Activated T-cell treated with anti-CD3 and anti-CD28 coated beads, Interleukin-2, amount 50 U/mL, for 48 hours (primary cell): ENCODE results near the gene DLG2.
"Not testable (repeated sequence)": the region's sequence is repeated elsewhere in the genome, so short reads cannot be mapped to it uniquely, and the experiment has no call there.

Source experiments
- DNase-seq, 2 experiments: peaks; one replicate each; pipeline ENCODE4 v3.0.0-alpha.2; 2020

The DLG2 gene

DNA sequence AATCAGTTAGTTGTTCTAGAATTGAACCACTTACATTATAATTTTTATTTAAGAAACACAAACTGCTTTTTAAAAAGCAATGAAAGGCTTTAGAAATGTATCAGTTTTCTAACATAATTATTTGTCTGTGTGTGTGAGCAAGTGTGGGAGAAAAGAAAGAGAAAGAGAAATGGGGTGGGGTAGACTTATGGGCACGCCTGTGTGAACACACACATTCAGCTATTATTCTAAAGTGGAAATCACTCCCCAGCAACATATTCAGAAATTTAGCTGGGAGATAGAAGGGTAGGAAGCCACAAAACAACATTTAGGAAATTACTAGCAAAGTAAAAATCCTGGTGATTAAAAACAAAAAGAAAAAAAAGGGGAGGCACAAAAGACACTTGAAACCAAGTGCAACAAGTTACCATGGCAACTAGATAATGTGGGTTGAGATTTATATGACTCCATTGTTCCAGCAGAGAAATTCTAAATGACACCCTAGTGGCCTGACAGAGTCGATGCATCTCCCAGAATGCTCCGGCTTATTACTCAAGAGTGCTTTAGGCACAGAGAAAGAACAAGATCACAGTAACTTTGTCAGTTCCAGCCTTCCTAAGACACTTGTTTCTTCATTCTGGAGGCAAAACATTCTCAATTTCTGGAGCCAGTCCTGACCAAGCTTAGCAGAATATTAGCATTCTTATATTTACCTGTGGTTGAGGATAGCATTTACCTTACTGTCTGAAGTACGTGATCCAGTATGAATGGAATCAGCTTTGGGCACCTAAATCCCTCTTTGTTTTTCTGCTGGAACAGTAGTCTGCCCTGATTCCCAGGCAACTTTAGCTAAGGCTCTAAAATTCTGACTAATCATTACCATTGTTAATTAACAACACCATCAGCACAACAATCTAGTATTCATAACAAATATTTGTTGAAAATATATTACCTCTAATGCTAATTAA, 444.4 kb downstream of the DLG2 start:
- no peak for DNase-seq

DNA sequence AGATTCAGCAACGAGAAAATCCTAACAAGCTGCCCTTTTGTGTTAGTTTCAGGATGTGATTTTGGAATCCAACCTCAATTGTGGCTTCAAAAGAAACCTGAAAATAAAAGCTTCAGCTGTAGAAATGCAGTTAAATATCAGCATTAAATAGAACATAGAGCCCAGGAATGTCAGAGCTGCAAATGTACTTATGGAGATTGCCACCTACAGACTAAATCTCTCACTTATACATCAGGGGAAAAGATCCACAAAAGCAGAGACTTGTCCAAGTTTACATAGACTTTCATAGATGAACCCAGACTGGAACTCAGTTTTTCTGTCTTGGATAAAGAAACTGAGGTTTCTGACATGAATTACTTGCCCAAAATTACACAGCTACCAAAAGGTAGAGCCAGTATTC, 446.6 kb downstream of the DLG2 start:
- DNase-seq, result no peak

DNA sequence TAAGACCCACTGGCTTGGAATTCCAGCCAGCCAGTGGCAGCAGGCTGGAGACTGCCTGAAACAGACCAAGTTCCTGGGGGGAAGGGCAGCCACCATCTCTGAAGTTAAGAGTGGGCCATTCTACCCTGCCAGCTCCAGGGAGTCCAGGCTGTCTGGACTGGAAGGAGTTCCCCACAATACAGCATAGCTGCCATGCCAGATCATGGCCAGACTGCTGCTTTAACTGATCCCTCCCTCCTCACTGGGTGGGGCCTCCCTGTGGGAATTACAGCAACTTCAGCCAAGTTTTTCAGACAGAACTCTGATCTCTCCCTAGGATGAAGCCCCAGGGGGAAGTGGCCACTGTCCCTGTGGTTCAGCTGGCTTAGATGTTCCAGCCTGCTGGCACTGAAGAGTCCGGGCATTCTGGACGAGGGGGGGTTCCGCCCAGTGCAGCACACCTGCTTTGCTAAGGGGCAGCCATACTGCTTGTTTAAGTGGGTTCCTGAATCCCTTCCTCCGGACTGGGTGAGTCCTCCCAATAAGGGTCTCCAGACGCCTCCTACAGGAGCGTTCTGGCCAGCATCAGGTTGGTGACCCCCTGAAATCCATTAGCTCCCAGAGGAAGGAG, 455.4 kb downstream of the DLG2 start:
- DNase-seq, result no peak

DNA sequence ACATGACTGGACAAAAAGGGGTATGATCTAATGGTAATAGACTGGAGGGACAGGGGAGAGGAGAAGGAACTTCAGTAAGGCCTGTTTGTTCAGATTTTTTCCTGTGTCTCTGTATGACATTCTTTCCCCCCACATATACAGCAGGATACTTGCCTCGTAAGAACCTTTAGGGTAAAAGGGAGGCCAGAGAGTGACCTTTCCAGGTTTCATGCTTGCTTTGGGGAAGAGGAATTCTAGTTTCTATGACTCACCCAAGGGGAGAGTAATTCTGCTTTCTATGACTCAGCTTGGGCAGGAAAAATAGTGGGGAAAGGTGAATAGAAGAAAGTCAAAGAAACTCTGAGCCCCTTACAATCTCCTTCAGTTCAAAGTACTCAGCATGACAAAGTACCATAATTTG, 457.0 kb downstream of the DLG2 start:
- no peak for DNase-seq

DNA sequence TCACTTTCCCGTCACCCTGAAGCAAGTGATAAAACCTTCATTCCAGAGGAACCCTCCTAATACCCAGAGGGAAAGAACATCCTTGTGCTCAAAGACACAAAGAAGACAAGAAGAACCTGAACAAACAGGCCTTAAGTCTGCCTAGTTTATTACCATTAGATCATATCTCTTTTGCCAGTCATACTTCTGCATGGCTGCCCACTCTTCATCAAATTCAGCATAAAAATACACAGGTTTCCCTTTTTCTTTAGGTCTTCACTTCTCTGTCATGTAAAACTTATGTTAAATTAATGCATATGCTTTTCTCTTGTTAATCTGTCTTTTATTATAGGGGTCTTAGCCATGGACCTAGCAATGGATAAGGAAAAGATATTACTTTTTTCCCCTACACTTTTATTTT, 459.7 kb downstream of the DLG2 start:
- no peak for DNase-seq

DNA sequence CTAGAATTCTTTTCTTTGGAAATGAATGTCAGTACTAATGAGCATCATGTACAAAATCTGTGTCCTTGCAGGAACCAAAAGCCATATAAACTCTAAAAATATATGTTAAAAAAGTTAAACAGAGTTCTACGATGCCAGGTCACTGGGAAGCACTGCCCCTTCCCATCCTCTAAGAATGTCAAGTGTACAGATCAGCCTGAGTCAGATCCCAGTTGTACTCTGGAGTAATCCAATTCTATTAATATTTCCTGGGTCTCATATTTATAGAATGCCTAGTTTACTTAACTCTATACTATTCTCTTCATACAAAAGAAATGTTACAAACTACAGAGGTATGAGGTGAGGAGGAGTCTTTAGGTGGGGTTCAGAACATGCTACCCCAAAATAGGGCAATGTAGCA, 460.1 kb downstream of the DLG2 start:
- DNase-seq, result no peak

DNA sequence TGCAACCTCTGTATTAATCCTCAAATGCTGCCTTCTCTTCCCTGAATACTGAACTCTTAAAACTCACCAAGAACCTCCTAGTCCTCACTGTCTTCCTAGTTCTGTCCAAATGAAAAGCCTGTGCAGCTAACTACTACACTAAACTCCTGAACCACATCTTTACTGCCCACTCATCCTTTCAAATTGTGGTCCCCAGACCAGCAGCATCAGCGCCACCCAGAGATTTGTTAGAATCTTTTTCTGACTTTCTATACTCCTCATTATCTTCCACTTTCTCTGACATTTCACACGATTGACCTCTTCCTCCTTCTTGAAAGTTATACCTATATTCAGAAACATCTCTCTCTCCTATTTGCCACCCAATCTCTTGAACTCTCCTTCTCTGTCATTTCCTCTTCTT, 461.3 kb downstream of the DLG2 start:
- no peak for DNase-seq

DNA sequence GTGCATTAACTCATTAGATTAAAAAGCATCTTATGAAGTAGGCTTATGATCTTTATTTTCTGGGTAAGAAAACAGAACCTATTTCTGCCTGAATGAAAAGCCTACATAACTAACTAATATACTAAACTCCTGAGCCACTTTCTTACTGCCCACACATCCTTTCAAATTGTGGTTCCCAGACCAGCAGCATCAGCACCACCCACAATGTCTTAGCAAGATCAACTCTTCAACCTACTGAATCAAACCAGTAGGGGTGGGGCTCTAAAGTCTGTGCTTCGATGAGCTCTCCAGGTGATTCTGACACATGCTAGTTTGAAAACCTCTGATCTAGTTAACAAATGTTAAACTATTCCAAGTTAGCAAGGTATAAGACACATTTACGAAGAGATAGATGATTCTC, 462.4 kb downstream of the DLG2 start:
- DNase-seq, result no peak

DNA sequence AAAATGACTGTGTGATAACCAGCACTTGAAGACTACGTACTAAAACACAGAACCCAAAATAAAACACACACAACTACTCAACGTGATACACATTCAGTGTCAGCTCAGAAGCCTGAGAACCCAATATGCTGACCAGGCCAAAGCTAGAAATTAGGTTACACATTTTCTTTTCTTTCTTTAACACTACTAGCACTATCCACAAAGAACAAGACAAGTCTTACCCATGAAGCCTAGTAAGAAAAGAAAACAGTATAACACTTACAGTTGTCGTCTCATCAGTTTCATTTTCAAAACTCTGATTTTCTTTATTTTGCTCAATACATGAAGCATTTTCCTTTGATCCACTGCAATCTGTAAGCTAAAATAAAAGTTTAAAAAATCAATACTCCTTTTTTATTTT, 472.9 kb downstream of the DLG2 start:
- DNase-seq, result no peak

DNA sequence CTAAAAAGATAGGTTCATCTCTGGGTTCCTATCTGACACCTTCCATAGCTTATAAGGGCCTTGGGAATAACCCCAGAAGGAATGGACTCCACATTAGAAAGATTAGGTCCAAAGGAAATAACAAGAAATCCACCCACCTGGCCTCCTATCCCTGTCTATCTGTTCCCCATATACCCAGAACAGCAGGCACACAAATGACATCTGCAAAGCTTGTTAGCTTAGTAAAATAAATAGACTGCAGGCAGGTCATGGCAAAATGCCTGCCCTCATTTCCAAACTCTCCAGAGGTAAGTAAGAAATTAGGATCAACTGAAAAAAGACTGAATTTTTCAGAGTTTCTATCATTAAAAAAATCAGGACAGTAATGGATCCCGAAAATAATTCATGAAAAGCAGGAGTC, 489.5 kb downstream of the DLG2 start:
- no peak for DNase-seq

DNA sequence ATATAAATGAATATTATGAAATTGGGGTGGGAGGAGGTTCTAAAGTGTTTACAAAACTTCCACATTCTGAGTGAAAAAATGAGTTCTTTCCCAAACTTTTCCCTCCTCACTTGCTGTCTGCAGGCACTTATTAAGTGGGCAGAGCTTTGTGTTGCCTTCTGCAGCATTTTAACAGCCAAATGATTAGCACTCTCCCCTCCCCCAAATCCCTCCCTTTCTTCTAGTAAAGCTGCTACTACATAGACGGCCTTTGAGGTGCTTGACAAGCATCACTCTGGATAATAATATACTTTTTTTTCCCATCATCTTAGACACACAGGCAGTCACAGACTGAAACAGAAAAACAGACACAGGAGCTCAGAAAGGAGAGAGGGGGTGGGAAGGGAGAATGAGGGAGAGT, 493.5 kb downstream of the DLG2 start:
- DNase-seq, result no peak

DNA sequence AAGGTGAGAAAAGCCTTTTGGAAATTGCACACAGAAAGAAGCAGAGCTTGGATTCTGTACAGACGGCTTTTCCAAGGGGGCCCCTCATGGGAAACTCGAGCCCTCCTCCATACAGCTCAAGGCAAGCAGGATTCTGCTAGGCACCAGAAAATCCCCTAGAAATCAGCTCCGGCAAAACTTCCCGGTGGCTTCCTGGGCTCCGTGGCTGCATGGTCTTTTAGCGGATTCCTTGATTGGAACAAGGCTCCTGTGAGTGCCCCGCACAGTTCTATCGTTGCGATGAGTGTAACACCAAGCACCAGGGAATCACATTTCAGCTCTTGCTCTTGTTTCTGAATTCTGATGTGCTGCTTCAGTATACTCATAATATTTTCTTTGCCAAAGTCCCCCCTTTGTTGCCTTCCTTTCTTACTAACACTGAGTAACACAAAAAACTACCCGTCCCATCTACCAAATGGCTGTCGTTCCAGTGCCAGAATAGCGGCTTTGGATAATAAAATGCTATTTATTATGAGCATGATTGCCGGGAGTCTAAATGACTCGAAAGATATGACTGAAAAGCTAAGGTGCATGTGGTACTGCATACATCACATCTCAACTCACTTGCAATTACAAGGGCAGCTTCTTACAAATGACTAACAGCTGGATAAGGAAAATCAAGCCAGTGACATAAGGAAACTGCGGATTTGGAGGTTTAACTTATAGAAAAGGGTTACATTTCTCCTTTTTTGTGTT, 494.1 kb downstream of the DLG2 start:
- no peak for DNase-seq

DNA sequence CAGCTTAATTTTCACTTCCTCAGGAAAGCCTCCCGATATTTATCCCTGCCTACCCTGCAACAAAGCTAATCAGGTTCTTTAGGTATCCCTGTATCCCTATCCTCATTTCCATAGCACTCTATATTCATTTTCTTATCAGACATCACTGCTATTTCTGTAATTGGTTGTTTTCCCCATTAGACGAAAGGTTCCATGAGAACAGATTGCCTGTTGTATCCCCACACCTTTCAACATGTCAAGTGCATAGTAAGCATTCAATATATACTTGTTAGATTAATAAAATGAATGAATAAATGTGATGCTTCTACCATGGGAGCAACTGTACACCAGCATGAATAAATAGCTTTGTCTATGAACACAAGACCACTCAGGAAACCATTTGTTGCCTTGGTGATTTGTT, 499.8 kb downstream of the DLG2 start:
- DNase-seq, result no peak

DNA sequence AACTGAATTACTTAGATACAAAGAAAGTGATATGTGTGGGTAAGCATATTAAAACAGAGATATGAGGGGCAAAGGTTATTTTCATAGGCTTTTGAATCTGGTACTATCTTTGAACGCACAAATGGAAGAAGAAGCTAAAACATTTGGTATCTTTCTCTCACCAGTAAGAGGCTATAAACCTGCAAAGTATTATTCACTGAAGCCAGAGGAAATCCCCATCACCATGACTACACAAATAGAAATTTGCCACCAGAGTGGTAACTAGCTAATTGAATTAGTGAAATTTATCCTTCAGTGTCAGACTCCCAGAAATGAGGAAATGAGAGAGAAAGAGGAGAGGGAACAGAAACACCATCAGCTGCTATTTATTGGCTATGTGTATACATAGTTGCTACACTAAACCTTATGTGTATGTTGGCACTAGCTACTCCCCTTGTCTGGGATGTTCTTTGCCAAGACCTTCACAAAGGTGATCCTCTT, 503.4 kb downstream of the DLG2 start:
- DNase-seq, result no peak

DNA sequence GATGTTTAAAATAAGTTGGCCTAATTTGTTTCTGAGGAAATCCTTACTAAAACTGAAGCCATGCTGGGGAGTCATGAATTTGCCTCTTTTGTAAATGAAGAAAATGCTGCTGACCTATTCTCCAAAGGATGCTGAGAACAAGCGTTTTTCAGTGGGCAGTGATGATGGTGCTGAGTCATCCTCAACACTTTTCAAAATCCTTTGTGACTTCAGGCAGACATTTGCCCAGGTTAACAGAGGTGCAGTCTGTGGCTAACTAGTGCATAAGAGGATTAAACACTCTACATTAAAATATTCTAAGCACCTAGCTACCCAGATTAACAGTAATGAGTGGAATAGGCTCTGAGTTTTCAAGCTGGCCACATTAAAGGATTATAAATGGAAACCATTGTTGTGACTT, 509.0 kb downstream of the DLG2 start:
- DNase-seq, result no peak

DNA sequence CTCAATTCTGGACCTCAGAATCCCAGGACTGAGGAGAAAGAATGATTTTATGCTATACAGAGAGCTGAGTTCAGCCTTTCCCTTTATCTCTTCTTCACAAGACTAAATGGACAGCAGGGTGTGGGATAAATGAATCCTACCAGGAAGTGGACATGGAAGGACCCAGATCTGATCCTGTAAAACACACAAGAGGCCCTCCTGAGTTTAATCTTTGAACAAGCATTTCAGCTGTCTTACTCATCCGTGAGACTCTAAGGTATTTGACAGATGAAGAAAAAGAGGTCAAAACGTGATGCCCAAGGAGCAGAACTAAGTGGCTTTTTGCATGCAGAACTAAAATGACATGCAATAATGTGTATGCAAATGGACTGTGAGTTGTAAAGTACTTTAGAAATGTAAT, 511.3 kb downstream of the DLG2 start:
- DNase-seq, result no peak

DNA sequence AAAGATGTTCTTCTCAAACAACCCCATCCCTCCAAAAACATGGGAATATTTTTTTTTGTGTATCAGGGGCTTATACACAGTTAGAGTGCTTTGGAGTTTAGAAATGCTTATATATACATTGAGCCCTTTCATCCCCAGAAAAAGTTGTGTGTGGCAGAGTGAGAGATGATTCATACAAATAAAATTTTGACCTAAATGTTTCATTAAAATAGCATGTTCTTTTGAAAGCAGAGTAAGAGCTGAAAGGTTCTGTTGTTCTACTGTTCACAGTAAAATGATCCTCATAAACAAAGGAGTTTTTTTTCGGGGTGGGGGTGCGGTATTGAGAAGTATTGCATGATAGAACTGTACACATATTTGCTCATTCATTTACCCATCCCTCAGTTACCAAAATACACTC, 512.4 kb downstream of the DLG2 start:
- DNase-seq, result no peak

DNA sequence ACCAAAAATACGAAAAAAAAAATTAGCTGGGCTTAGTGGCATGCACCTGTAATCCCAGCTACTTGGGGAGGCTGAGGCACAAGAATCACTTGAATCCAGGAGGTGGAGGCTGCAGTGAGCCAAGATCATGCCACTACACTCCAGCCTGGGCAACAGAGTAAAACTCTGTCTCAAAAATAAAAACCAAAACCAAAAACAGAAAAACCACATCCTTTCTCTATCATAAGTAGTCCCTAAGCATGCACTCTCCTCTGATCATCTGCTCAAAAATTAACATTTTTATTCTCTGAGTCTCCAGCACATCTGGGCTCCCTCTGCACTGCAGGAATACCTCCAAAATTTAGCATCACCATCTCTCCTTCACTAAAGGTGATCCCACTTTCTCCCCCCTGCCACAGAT, 516.9 kb downstream of the DLG2 start:
- DNase-seq, result not testable (repeated sequence)

DNA sequence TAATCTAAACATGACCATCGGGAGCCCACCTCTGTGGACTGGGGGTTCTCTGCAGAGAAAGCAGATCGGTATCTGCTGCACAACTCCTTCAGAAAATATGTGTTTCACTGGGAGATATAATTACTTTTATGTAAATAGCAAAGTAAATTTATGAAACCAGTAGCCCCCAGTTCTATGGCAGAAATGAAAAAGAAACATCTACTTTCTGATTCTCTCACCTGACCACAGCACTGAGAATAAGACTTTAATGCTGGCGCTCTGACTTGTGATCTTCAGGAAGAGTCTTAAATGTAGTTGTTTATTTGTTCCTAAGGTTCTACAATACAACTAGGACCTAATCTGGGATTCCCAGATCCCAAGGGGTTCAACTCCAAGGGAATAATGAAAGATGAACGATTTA, 518.0 kb downstream of the DLG2 start:
- DNase-seq, result no peak

DNA sequence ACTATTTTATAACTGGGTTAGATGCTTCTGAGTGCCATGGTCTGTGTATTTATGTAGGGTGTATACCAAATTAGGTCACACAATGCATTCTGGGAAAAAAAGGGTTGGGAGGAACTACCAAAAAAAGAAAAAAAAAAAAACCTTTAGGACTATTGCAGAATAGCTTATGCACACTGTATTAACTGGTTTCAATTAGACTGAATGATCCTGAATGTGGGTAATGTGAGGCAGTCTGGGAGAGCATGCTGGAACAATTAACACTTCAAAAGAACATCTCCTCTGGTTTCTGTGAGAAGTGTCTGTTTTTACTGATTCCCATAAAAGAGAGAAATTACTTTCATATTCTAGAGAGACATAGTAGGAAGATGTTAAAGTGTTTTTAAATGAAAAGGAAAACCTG, 521.3 kb downstream of the DLG2 start:
- DNase-seq, result no peak

DNA sequence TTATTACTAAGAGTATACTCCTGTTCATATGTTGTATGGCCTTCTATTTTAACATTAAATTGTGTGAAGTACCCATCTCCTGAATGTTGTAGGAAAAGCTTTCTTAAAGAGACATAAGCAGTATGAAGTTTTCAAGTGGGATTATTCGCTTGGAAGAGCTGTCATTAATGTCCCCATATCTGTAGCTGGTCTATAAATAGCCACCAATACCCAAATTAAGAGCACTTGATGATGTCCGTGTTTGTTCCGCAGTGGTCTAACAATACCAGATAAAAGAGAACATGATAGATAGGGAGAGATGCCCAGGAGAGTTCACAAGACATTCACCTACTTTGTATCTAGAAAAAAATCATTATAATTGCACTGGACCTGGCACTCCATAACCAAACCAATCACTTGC, 527.6 kb downstream of the DLG2 start:
- DNase-seq, result no peak

DNA sequence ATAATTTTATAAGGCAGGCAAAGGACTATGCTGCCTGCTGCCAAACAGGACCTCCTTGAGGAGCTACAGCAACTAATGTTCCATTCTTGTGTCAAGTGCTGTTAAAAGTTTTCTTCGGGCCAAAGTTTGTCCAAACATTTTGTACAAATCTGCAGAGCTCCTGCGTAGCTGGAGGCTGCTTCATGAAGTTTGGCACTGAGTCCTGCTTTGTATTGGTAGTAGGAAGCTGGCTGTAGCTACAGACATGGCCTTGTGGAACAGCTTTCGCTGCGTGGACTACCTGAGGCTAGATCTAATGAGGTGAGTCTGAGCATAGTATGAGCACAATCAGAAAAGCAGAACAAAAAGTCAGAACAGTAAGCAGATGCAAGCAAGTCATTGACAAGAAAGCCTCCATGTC, 528.1 kb downstream of the DLG2 start:
- DNase-seq, result no peak

DNA sequence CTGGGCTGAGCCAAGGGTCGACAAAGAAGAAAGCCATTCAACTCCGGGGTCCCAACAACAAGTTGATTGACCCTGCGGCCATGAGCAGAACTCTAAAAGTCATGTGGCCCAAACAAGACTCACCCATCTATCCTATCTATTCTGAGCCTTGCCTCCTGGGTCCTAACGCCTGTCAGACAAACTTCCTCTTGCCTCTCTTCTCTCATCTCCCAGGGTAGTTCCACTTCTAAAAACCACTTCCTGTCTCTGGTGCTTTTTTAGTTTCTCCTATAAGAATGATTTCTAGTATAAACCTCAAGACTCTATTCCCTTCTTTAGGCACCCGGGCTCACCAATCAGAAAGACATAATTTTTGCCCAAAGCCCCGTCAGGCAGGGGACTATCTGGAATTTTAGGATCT, 530.2 kb downstream of the DLG2 start:
- DNase-seq, result no peak

DNA sequence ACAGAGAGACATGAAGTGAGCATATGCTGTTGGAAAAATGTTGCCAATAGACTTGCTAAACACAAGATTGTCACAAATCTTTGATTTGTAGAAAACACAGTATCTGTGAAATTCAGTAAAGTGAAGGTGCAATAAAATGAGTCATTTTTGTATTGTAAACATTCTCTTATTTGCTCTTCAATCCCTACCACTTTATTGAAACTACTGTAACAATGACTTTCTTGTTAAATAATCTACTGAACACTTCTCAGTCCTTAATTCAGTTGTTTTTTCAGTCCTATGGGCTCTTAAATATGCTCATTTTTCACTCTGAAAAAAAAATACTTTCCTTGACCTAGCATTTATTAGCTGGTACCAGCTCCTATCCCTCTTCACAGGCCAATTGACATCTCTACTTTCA, 531.9 kb downstream of the DLG2 start:
- DNase-seq, result no peak
